GM20000 (cell line): ENCODE data around the gene TCAP.

Experiments
- DNase-seq: peaks from one replicate; pipeline ENCODE4 v3.0.0; 2012; ENCODE audit warnings: low spot score
- CTCF ChIP-seq: IDR thresholded peaks from 2 replicates; pipeline ENCODE4 v1.5.1; 2012; ENCODE audit warnings: mild to moderate bottlenecking, control low read depth; ENCODE audit errors: extremely low read depth, missing control alignments

Gene TCAP

GRCh38 chr17:39626171-39627046 lies 38.7 kb upstream of the TCAP start, which contains the start of gene PPP1R1B:
Gene PPP1R1B, plus strand, starts transcription at chr17:39626952. Its CDS starts 441 bp downstream, at chr17:39627393.
- TF ChIP-seq CTCF, result no peak
- DNase-seq, result no peak

GRCh38 chr17:39627047-39627711 lies 38.0 kb upstream of the TCAP start:
- no peak for DNase-seq
- no peak for TF ChIP-seq CTCF

- no peak for DNase-seq
- TF ChIP-seq CTCF, result no peak
These were observed 37.2 kb upstream of the TCAP start for GRCh38 chr17:39627712-39628516.

- no peak for TF ChIP-seq CTCF
- no peak for DNase-seq
These were observed 36.3 kb upstream of the TCAP start for GRCh38 chr17:39628655-39629493.

GRCh38 chr17:39629494-39629880 lies 35.7 kb upstream of the TCAP start:
- no peak for TF ChIP-seq CTCF
- DNase-seq, result no peak

GRCh38 chr17:39629898-39630297 lies 35.3 kb upstream of the TCAP start:
- DNase-seq, result no peak

More at GRCh38 chr17:39629898-39630297, 35.3 kb upstream of the TCAP start:
- TF ChIP-seq CTCF, result no peak
